ENCODE data around the gene SLC33A1.

The SLC33A1 gene

DNA sequence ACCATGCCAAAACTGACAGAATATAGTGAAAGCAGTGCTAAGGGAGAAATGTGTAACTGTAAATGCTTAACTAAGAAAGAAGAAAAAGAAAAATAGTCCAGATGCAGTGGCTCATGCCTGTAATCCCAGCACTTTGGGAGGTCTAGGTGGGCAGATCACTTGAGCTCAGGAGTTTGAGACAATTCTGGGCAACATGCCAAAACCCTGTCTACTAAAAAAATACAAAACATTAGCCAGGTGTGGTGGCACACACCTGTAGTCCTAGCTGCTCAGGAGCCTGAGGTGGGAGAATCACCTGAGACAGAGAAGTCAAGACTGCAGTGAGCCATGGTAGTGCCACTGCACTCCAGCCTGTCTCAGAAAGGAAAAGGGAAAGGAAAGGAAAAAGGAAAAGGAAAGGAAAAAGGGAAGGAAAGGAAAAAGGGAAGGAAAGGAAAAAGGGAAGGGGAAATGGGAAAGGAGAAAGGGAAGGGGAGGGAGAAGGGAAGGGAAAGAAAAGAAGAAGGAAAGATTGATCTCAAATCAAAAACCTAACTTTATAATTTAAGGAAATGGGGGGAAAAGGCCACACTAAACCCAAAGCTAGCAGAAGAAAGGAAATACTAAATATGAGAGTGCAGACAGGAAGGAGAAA is 68.4 kb downstream of the SLC33A1 start:
- no peak for DNase-seq

GRCh38 chr3:155782390-155782953 is 71.8 kb downstream of the SLC33A1 start:
- no peak for DNase-seq

DNA sequence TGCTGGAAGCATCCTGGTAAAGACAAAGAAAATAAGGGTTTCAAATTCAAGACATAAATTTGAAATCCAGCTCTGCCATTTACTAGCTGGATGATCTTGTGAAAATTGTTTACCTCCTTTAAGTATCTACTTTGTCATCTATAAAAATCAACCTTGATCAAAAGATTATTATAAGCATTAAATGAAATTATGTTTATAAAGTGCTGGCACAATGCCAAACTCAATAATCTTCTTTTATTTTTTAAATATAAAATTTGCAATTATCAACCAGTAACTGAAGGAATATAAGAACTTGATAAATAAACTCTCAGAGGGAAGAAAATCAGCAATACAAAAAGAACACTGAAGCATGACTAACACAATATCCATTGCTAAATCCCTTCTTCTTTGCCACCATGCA is 73.9 kb downstream of the SLC33A1 start:
- DNase-seq = no peak

- DNase-seq = no peak
Observed at GRCh38 chr3:155778462-155778861, 75.8 kb downstream of the SLC33A1 start.

- no peak for DNase-seq
Observed at GRCh38 chr3:155772801-155773200, 81.4 kb downstream of the SLC33A1 start.

DNA sequence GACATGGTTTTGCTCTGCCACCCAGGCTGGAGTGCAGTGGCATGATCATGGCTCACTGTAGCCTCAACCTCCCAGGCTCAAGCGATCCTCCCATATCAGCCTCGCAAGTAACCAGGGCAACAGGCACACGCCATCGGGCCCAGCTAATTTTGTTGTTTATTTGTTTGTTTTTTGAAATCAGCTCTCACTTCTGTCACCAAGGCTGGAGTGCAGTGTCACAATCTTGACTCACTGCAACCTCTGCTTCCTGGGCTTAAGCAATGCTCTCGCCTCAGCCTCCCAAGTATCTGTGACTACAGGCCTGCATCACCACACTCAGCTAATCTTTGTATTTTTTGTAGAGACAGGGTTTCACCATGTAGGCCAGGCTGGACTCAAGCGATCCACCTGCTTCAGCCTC is 83.1 kb downstream of the SLC33A1 start:
- DNase-seq = no peak

All from activated naive CD4-positive, alpha-beta T cell (primary cell).